GM10266 (cell line): ENCODE measurements around the gene TBX3.

Experiments
- DNase-seq: peaks from one replicate; pipeline ENCODE4 v3.0.0; 2012; ENCODE audit errors: extremely low spot score
- TF ChIP-seq, protein P1 (sequence below): IDR thresholded peaks from 2 replicates; pipeline ENCODE4 v1.5.1; 2012; ENCODE audit warnings: mild to moderate bottlenecking, low read depth; ENCODE audit not compliant: control insufficient read depth, insufficient read depth; ENCODE audit errors: missing control alignments

The TBX3 gene

GRCh38 chr12:114690267-114691135, 6.5 kb upstream of the TBX3 start:
- DNase-seq = no peak
- TF ChIP-seq, protein P1, sequence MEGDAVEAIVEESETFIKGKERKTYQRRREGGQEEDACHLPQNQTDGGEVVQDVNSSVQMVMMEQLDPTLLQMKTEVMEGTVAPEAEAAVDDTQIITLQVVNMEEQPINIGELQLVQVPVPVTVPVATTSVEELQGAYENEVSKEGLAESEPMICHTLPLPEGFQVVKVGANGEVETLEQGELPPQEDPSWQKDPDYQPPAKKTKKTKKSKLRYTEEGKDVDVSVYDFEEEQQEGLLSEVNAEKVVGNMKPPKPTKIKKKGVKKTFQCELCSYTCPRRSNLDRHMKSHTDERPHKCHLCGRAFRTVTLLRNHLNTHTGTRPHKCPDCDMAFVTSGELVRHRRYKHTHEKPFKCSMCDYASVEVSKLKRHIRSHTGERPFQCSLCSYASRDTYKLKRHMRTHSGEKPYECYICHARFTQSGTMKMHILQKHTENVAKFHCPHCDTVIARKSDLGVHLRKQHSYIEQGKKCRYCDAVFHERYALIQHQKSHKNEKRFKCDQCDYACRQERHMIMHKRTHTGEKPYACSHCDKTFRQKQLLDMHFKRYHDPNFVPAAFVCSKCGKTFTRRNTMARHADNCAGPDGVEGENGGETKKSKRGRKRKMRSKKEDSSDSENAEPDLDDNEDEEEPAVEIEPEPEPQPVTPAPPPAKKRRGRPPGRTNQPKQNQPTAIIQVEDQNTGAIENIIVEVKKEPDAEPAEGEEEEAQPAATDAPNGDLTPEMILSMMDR = no peak

- no peak for DNase-seq
- TF ChIP-seq, protein P1 = no peak
Observed at GRCh38 chr12:114689075-114689994, 5.4 kb upstream of the TBX3 start.

- TF ChIP-seq, protein P1 = no peak
- DNase-seq = no peak
Observed at GRCh38 chr12:114688256-114688845, 4.4 kb upstream of the TBX3 start.

DNA sequence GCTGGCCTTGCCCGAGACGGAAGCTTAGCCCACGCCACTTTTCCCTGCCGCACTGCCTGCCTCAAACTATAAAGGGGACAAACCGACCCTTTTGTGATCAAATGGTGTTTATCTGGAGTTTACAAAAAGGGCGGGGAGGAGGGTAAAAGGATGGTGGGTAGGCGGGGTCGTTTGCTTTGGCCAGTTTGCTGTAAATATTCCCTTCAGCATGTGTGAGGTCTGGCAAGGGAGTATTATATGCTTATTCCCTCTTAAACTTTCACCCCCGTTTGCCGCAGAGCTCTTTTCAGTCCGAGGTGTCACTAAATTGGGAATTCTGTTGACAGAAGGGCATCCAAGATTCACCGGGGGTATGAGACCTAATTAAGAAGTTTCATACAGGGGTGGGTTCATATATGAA, 3.8 kb upstream of the TBX3 start:
- DNase-seq = no peak
- TF ChIP-seq, protein P1 = no peak

DNA sequence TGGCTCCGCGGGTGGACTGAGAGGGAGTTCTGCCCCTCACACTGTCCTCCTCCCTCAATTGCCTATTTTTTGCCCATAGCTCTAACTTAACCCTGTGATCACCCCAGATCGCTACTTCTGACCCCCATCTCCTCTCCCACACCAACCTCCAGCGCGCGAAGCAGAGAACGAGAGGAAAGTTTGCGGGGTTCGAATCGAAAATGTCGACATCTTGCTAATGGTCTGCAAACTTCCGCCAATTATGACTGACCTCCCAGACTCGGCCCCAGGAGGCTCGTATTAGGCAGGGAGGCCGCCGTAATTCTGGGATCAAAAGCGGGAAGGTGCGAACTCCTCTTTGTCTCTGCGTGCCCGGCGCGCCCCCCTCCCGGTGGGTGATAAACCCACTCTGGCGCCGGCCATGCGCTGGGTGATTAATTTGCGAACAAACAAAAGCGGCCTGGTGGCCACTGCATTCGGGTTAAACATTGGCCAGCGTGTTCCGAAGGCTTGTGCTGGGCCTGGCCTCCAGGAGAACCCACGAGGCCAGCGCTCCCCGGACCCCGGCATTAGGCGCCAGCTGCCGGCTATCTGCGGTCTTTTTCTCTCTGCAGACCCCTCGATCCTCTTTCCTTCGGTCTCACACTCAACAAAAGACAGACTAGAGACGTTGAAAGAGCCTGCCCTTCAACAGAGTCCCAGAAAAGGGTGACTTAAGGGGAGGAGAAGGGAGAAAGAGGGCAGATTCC, 3.0 kb upstream of the TBX3 start:
- no peak for DNase-seq

GRCh38 chr12:114686426-114686772, 2.4 kb upstream of the TBX3 start:
- DNase-seq = no peak
- TF ChIP-seq, protein P1 = no peak

More for the DNA sequence above, 3.0 kb upstream of the TBX3 start:
- TF ChIP-seq, protein P1 = no peak
